Measurements from ENCODE around the gene PAQR9. TPM values are rescaled to one million over a fixed set of nuclear protein-coding genes. Genes with fewer than 3 reads are reported as not detected.

Gene PAQR9
- total RNA-seq, 3 donors from 2014 or later, result not detected

GRCh38 chr3:142973217-142974009 lies 9.9 kb upstream of the PAQR9 start:
- peaks cover 0 to 4% of the 10 kb centered on the region in 2 donors for H3K27me3 ChIP-seq
- TF ChIP-seq POLR2A (IDR thresholded peaks at IDR 0.05) (no peak), CTCF (IDR thresholded peaks at IDR 0.05) (no peak), POLR2AphosphoS5 (IDR thresholded peaks at IDR 0.05) (no peak)
- no peak overlapping the region for H3K4me3 ChIP-seq
- DNase-seq (ENCODE audit: low spot score in 2 of 2), result no peak
- H3K27ac ChIP-seq, result no peak overlapping the region
- intact Hi-C loops (cut with DNase I; ENCODE audit: low total_unique reads), result no loop called here
- no peaks in the 10 kb centered on the region for H3K9me3 ChIP-seq
- H3K4me1 ChIP-seq, result no peaks in the 10 kb centered on the region
- no peaks in the 10 kb centered on the region for H3K36me3 ChIP-seq

DNA sequence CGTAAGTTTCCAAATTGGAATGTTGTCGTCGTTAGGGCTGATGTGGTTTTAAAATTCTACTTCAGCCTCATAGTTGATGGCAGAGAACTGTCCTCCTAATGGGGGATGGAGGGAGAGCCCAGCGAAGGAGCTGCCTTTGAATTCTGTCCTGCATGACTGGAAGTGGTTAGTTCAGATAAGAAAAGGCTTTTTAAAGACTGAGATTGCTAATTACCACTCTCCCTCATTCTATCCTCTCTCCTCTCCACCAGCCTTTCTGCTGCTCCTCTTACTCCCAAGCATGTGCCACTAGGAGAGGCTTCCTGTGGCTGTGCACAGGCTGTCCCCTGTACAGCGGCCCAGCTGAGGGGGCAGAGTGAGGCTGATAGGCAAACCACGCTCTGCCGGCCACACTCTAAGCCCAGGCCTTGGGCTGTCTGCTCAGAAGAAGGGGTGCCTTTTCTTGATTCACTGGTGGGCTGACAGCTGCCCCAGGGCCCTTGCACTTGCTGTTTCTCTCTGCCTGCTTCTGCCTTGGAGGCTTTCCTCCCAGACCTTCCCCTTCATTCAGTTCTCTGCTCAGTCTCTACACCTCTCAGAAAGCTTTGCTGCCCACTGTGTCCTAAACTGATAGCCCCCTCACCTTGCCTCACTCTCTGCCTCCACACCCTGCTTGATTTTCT lies 8.7 kb upstream of the PAQR9 start:
- Histone ChIP-seq H3K4me1 (no peaks in the 10 kb centered on the region), H3K27ac (no peak overlapping the region), H3K27me3 (peaks cover 0 to 4% of the 10 kb centered on the region in 2 donors), H3K9me3 (no peaks in the 10 kb centered on the region), H3K4me3 (no peak overlapping the region), H3K36me3 (no peaks in the 10 kb centered on the region)
- intact Hi-C loops (cut with DNase I; ENCODE audit: low total_unique reads), result no loop called here
- TF ChIP-seq POLR2AphosphoS5 (IDR thresholded peaks at IDR 0.05) (no peak), CTCF (IDR thresholded peaks at IDR 0.05) (no peak), POLR2A (IDR thresholded peaks at IDR 0.05) (no peak)
- no peak for DNase-seq (ENCODE audit: low spot score in 2 of 2)

DNA sequence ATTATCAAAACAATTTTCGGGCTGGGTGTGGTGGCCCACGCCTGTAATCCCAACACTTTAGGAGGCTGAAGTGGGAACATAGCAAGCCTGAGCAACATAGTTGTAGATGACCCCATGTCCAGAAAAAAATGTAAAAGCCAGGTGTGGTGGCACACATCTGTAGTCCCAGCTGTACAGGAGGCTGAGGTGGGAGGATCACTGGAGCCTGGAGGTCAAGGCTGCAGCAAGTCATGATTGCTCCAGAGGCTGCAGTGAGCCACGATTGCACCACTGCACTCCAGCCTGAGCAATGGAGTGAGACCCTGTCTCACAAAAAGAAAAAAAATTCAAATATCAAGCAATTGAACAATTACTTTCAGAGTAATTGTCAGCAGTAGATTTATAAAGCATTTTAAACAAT lies 8.0 kb upstream of the PAQR9 start:
- TF ChIP-seq CTCF (IDR thresholded peaks at IDR 0.05) (no peak), POLR2A (IDR thresholded peaks at IDR 0.05) (no peak), POLR2AphosphoS5 (IDR thresholded peaks at IDR 0.05) (no peak)
- no peaks in the 10 kb centered on the region for H3K4me1 ChIP-seq
- H3K27me3 ChIP-seq, result peaks cover 0 to 4% of the 10 kb centered on the region in 2 donors
- H3K27ac ChIP-seq, result no peak overlapping the region
- no peak for DNase-seq (ENCODE audit: low spot score in 2 of 2)
- H3K36me3 ChIP-seq, result no peaks in the 10 kb centered on the region
- H3K4me3 ChIP-seq, result no peak overlapping the region
- no peaks in the 10 kb centered on the region for H3K9me3 ChIP-seq
- intact Hi-C loops (cut with DNase I; ENCODE audit: low total_unique reads), result no loop called here

- no peak overlapping the region for H3K27ac ChIP-seq
- H3K27me3 ChIP-seq, result peaks cover 3 to 16% of the 10 kb centered on the region in 2 donors
- intact Hi-C loops (cut with DNase I; ENCODE audit: low total_unique reads), result no loop called here
- TF ChIP-seq POLR2A (IDR thresholded peaks at IDR 0.05) (no peak), CTCF (IDR thresholded peaks at IDR 0.05) (no peak), POLR2AphosphoS5 (IDR thresholded peaks at IDR 0.05) (no peak)
- no peaks in the 10 kb centered on the region for H3K9me3 ChIP-seq
- H3K4me1 ChIP-seq, result no peaks in the 10 kb centered on the region
- H3K36me3 ChIP-seq, result no peaks in the 10 kb centered on the region
- H3K4me3 ChIP-seq, result no peak overlapping the region
- DNase-seq (ENCODE audit: low spot score in 2 of 2), result no peak
Observed at GRCh38 chr3:142968319-142969025, 5.0 kb upstream of the PAQR9 start.

- intact Hi-C loops (cut with DNase I; ENCODE audit: low total_unique reads), result no loop called here
- no peaks in the 10 kb centered on the region for H3K36me3 ChIP-seq
- peaks cover 3 to 27% of the 10 kb centered on the region in 2 donors for H3K27me3 ChIP-seq
- TF ChIP-seq CTCF (IDR thresholded peaks at IDR 0.05), result no peak
- no peak for TF ChIP-seq POLR2AphosphoS5 (IDR thresholded peaks at IDR 0.05)
- no peak for TF ChIP-seq POLR2A (IDR thresholded peaks at IDR 0.05)
- no peaks in the 10 kb centered on the region for H3K9me3 ChIP-seq
- H3K4me3 ChIP-seq, result no peak overlapping the region
- no peak for DNase-seq (ENCODE audit: low spot score in 2 of 2)
- no peaks in the 10 kb centered on the region for H3K4me1 ChIP-seq
- no peak overlapping the region for H3K27ac ChIP-seq
Observed at GRCh38 chr3:142966808-142967207, 3.3 kb upstream of the PAQR9 start.

Measured in breast epithelium (tissue), 4 donors.